Measurements from ENCODE around the gene IARS2.

DNA sequence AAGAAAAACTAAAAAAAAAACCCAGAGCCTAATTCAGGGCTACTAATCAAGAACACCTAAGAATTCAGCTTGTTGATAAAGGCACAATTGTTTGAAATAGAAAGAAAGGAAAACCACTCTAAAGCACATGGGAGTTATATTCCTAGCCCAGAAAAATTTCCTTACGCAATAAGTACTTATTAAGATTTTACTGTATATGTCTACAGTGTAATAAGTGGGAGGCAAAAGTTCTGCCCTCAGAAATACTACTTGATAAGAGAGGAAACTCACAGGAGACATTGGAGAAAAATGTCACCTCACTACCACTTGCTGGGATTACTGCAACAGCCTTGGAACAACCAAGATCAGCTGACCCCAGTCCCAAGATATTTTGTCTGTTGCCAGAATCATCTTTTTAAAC, 66.1 kb downstream of the IARS2 start:
- no peak for TF ChIP-seq POLR2A (IDR thresholded peaks at IDR 0.05; ENCODE audit: low read depth, low read length)
- TF ChIP-seq POLR2AphosphoS5 (IDR thresholded peaks at IDR 0.05; ENCODE audit: low read depth, low read length): no peak
- TF ChIP-seq TAF1 (IDR thresholded peaks at IDR 0.05; ENCODE audit: borderline replicate concordance, low read depth, low read length): no peak
